BE2C (cell line): ENCODE data around the gene NBR1.

Experiments used
- DNase-seq: peaks from one replicate; pipeline ENCODE4 v3.0.0-alpha.2; 2020
- H3K27me3 ChIP-seq: fragments of 250-450 bp; sonication (Bioruptor Pico); 2 replicates; pipeline ENCODE4 v1.5.1; 2020; ENCODE audit warnings: mild to moderate bottlenecking
- H3K36me3 ChIP-seq: fragments of 250-450 bp; sonication (Bioruptor Pico); 2 replicates; pipeline ENCODE4 v1.5.1; 2020; ENCODE audit warnings: mild to moderate bottlenecking
- H3K4me1 ChIP-seq: fragments of 250-450 bp; sonication (Bioruptor Pico); 2 replicates; pipeline ENCODE4 v1.5.1; 2020
- H3K4me3 ChIP-seq: 2 replicates; pipeline ENCODE4 v1.5.1; 2011; ENCODE audit warnings: low read depth, low read length
- H3K9me3 ChIP-seq: fragments of 250-450 bp; sonication (Bioruptor Pico); 2 replicates; pipeline ENCODE4 v1.5.1; 2020
- TF ChIP-seq, protein P1 (sequence below): IDR thresholded peaks from 2 replicates; pipeline ENCODE4 v1.5.1; 2012; ENCODE audit warnings: mild to moderate bottlenecking, low read depth, low read length

Gene NBR1

DNA sequence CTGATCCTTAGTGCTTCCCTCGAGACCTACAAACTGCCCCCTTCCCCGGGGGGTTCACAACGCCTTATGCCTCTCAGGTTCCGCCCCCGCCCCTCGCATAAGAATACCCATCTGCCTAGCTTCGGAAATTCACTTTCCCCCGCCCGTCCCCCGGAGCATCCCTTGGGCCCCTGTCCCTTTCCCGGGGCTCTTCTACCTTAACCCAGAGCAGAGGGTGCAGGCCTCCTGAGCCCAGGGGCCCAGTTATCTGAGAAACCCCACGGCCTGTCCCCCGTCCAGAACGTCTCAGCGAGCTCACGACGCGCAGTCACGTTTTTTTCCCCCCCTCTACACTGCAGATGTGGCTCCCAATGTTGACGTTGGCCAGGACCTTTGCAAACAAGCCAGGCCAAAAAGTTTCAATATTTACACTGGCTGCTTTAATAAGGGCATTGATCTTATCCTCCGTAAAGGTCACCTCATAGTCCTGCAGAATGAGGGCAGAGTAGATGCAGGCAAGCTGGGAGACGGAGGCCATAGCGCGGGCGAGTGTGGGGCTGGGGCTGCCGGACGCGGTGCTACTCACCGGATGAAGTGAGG, 1.4 kb upstream of the NBR1 start:
- H3K9me3 ChIP-seq = no peaks in the 10 kb centered on the region
- H3K4me1 ChIP-seq = no peaks in the 10 kb centered on the region
- H3K36me3 ChIP-seq = no peaks in the 10 kb centered on the region
- H3K4me3 ChIP-seq = peak overlapping the region; percentile 80
- peak; percentile 26 for DNase-seq
- H3K27me3 ChIP-seq = no peaks in the 10 kb centered on the region
- TF ChIP-seq, protein P1, sequence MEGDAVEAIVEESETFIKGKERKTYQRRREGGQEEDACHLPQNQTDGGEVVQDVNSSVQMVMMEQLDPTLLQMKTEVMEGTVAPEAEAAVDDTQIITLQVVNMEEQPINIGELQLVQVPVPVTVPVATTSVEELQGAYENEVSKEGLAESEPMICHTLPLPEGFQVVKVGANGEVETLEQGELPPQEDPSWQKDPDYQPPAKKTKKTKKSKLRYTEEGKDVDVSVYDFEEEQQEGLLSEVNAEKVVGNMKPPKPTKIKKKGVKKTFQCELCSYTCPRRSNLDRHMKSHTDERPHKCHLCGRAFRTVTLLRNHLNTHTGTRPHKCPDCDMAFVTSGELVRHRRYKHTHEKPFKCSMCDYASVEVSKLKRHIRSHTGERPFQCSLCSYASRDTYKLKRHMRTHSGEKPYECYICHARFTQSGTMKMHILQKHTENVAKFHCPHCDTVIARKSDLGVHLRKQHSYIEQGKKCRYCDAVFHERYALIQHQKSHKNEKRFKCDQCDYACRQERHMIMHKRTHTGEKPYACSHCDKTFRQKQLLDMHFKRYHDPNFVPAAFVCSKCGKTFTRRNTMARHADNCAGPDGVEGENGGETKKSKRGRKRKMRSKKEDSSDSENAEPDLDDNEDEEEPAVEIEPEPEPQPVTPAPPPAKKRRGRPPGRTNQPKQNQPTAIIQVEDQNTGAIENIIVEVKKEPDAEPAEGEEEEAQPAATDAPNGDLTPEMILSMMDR = no peak

DNA sequence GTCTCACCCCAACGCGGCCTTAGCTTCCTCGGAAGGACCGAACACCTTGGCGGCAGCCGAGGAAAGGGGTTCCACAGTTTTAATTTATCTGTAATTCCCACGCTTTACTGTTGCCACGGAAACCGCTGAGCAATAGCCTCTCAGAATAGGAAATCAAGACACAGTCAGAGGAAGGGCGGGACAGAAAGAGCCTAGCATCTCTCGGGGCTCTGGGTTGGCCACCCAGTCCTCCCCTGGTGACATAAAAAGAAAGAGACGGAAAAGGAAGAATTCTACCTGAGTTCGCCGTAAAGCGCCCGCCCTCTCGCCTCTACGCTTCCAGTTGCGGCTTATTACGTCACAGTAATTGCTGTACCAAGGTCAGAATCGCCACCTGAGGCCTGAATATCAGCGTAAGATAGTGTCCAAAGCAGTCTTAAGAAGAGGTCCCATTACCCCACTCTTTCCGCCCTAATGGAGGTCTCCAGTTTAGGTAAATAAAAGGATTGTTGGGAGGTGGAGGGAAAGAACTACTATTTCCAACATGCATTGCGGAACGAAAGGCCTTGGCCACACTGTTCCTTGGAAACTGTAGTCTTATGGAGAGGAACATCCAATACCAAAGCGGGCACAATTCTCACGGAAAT, 761 bp upstream of the NBR1 start:
- no peaks in the 10 kb centered on the region for H3K4me1 ChIP-seq
- no peaks in the 10 kb centered on the region for H3K9me3 ChIP-seq
- no peaks in the 10 kb centered on the region for H3K27me3 ChIP-seq
- H3K36me3 ChIP-seq = no peaks in the 10 kb centered on the region
- H3K4me3 ChIP-seq = peak overlapping the region; percentile 80
- DNase-seq = peak; percentile 83
- TF ChIP-seq, protein P1 = no peak

GRCh38 chr17:43171586-43172487, 823 bp downstream of the NBR1 start:
- Histone ChIP-seq H3K27me3 (no peaks in the 10 kb centered on the region), H3K4me1 (no peaks in the 10 kb centered on the region), H3K9me3 (no peaks in the 10 kb centered on the region), H3K36me3 (peaks cover 6% of the 10 kb centered on the region; the same call in 1 of the 2 replicates), H3K4me3 (peak overlapping the region; percentile 80)
- TF ChIP-seq, protein P1 = peak; percentile 38
- peak; percentile 17 for DNase-seq

- Histone ChIP-seq H3K27me3 (no peaks in the 10 kb centered on the region), H3K4me3 (no peak overlapping the region), H3K9me3 (no peaks in the 10 kb centered on the region), H3K36me3 (peaks cover 6% of the 10 kb centered on the region; the same call in 1 of the 2 replicates), H3K4me1 (no peaks in the 10 kb centered on the region)
- no peak for DNase-seq
- TF ChIP-seq, protein P1 = no peak
Measured at GRCh38 chr17:43175213-43176118, 4.5 kb downstream of the NBR1 start.

GRCh38 chr17:43176119-43176570, 5.1 kb downstream of the NBR1 start:
- no peak overlapping the region for H3K4me3 ChIP-seq
- H3K9me3 ChIP-seq = no peaks in the 10 kb centered on the region
- peaks cover 9% of the 10 kb centered on the region; the same call in 1 of the 2 replicates for H3K36me3 ChIP-seq

More at GRCh38 chr17:43176119-43176570, 5.1 kb downstream of the NBR1 start:
- no peak for DNase-seq
- Histone ChIP-seq H3K27me3 (no peaks in the 10 kb centered on the region), H3K4me1 (no peaks in the 10 kb centered on the region)
- TF ChIP-seq, protein P1 = no peak
